Sigmoid colon (tissue), 7 donors: ENCODE measurements around the gene UPF2. TPM values are rescaled to one million over a fixed set of nuclear protein-coding genes. Genes with fewer than 3 reads are reported as not detected.
A peak's percentile ranks its signal among the peaks of the same experiment; 100 is the strongest.

Source experiments
- DNase-seq: peaks from one replicate; pipeline ENCODE4 v3.0.0-alpha.2; 2019
- H3K27ac ChIP-seq, 4 donors: fragments of 200-600 bp; sonication (generic); one replicate each; pipeline ENCODE4 v1.5.1; 2016 to 2019; ENCODE audit warnings: mild to moderate bottlenecking in 1 of 4
- H3K27me3 ChIP-seq, 3 donors: fragments of 200-600 bp; sonication (generic); one replicate each; pipeline ENCODE4 v1.5.1; 2019; ENCODE audit warnings: mild to moderate bottlenecking in 1 of 3
- H3K36me3 ChIP-seq, 4 donors: fragments of 200-600 bp; sonication (generic); one replicate each; pipeline ENCODE4 v1.5.1; 2016 to 2019
- H3K4me1 ChIP-seq, 4 donors: fragments of 200-600 bp; sonication (generic); one replicate each; pipeline ENCODE4 v1.5.1; 2017 to 2019
- H3K4me3 ChIP-seq, 4 donors: fragments of 200-600 bp; sonication (generic); one replicate each; pipeline ENCODE4 v1.5.1; 2017 to 2019; ENCODE audit warnings: mild to moderate bottlenecking in 2 of 4, moderate library complexity in 1 of 4
- H3K9me3 ChIP-seq, 4 donors: fragments of 200-600 bp in 3 of 4; sonication (generic) in 3 of 4; one replicate each; pipeline versions ENCODE4 v1.5.1 to v1.6.1; 2013 to 2019
- EP300 ChIP-seq, 4 donors: sonication (generic); formaldehyde crosslinking; IDR thresholded peaks; one replicate each; pipeline ENCODE4 v1.6.1; 2017; ENCODE audit warnings: antibody characterized with exemption in 4 of 4
- POLR2A ChIP-seq, 2 donors: fragments of 450-650 bp; IDR thresholded peaks; one replicate each; pipeline ENCODE4 v1.6.1; 2016; ENCODE audit warnings: antibody characterized with exemption in 2 of 2, mild to moderate bottlenecking in 2 of 2, moderate library complexity in 2 of 2
- POLR2AphosphoS5 ChIP-seq, 4 donors: sonication (generic); formaldehyde crosslinking; IDR thresholded peaks; one replicate each; pipeline ENCODE4 v1.6.1; 2017; ENCODE audit warnings: antibody characterized with exemption in 4 of 4
- WGBS, 2 donors: extraction: QIAGEN DNeasy Blood & Tissue Kit; methylation state at CpG; one replicate each; pipeline ENCODE4 v1.1.7; 2013; 5-methylcytosine and 5-hydroxymethylcytosine counted together
- intact Hi-C: fragments of 100-400 bp; cut with DNase I; formaldehyde crosslinking; loops from one replicate; pipeline ENCODE4 v1.15.1; 2023
- polyA plus RNA-seq, 3 donors: library from polyadenylated mRNA; stranded (reverse); fragments of 200-250 nt; gene quantifications; one replicate each; pipeline ENCODE4 v1.2.3, GENCODE V29; 2013
- total RNA-seq, 4 donors: library from RNA; depleted of rRNA; stranded (reverse); fragments of >200 nt; gene quantifications; one replicate each; pipeline ENCODE4 v1.1.0, GENCODE V29; 2016
- TF ChIP-seq, protein P1 (sequence below), 4 experiments: fragments of 450-650 bp in 3 of 4; fragments of 200-600 bp in 1 of 4; IDR thresholded peaks; one replicate each; pipeline ENCODE4 v1.5.1; 2016 to 2019; ENCODE audit warnings: antibody characterized with exemption in 4 of 4, mild to moderate bottlenecking in 3 of 4, moderate library complexity in 2 of 4
- donor health status: healthy with polysubstance abuse.
- donor health status: Bipolar disorder and iron deficiency.
- donor health status: healthy.

The UPF2 gene
- total and polyA plus RNA-seq, 7 donors = 11.4 to 36.9 (median 29.3) TPM

GRCh38 chr10:11875494-11876281 is 166.9 kb downstream of the UPF2 start:
- Histone ChIP-seq H3K4me3 (no peak overlapping the region), H3K9me3 (no peaks in the 10 kb centered on the region), H3K36me3 (no peaks in the 10 kb centered on the region), H3K27me3 (peaks cover 0 to 6% (median under 1%) of the 10 kb centered on the region in 3 donors), H3K27ac (peak overlapping the region in 1 of 4 donors; percentile 52), H3K4me1 (peaks cover 0 to 16% (median 8%) of the 10 kb centered on the region in 4 donors)
- DNase-seq = peak; percentile 83
- 29 to 68% methylated on average over 17 of the region's 17 CpGs for WGBS, 2 donors
- TF ChIP-seq POLR2A (IDR thresholded peaks at IDR 0.05) = no peak
- intact Hi-C loops = no loop called here

DNA sequence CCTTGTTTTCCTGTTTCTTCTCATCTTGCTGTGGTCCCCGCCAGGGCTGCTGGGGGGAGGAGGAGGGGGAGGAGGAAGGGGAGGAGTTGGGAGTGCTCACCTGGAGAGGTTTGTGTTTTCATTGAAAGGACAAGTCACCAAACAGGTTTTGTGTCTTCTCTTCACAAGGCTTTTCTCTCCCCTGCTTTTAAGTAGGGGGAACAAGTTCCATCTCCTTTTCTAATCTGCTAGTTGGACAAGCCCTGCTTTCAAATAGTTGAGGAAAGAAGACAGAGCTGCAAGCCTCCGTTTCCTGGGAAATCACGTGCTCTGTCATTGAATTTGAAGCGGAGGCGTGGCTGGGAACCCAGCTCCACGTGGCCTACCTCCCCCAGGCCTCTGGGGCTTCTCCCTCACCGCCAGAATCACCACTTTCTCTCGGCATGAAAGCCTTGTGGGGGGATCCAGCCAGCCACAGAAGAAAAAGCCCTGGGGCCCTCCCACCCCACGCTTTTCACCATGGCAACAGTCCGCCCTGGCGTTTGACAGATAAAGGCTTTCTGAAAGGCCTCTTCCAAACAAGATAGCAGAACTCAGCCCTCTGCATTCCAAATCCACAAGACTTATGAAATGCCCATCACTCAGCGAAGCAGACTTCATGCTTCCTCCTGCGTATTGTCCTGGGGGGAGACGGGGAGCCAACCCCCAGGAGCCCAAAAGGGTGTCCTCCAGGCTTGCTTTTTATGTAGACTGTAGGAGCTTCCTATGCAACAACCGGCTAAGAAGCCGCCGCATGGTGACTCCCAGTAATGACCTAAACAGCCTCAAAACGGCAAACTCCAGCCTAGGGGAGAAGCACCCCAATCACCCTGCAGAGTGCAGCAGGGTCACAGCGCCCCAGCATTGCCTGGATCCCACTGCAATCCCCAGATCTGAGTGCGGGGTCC is 167.8 kb downstream of the UPF2 start:
- Histone ChIP-seq H3K27me3 (peaks cover 0 to 11% (median 9%) of the 10 kb centered on the region in 3 donors), H3K4me1 (peaks cover 0 to 22% (median 14%) of the 10 kb centered on the region in 4 donors), H3K4me3 (no peak overlapping the region), H3K27ac (peak overlapping the region in 1 of 4 donors; percentile 38), H3K9me3 (no peaks in the 10 kb centered on the region), H3K36me3 (no peaks in the 10 kb centered on the region)
- DNase-seq = peak; percentile 61
- intact Hi-C loops = no loop called here
- TF ChIP-seq, protein P1, sequence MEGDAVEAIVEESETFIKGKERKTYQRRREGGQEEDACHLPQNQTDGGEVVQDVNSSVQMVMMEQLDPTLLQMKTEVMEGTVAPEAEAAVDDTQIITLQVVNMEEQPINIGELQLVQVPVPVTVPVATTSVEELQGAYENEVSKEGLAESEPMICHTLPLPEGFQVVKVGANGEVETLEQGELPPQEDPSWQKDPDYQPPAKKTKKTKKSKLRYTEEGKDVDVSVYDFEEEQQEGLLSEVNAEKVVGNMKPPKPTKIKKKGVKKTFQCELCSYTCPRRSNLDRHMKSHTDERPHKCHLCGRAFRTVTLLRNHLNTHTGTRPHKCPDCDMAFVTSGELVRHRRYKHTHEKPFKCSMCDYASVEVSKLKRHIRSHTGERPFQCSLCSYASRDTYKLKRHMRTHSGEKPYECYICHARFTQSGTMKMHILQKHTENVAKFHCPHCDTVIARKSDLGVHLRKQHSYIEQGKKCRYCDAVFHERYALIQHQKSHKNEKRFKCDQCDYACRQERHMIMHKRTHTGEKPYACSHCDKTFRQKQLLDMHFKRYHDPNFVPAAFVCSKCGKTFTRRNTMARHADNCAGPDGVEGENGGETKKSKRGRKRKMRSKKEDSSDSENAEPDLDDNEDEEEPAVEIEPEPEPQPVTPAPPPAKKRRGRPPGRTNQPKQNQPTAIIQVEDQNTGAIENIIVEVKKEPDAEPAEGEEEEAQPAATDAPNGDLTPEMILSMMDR (IDR thresholded peaks at IDR 0.05) = no peak
- TF ChIP-seq POLR2A (IDR thresholded peaks at IDR 0.05) (no peak), POLR2AphosphoS5 (IDR thresholded peaks at IDR 0.05) (no peak), EP300 (IDR thresholded peaks at IDR 0.05) (no peak)
- 37 to 42% methylated on average over 20 of the region's 20 CpGs for WGBS, 2 donors

DNA sequence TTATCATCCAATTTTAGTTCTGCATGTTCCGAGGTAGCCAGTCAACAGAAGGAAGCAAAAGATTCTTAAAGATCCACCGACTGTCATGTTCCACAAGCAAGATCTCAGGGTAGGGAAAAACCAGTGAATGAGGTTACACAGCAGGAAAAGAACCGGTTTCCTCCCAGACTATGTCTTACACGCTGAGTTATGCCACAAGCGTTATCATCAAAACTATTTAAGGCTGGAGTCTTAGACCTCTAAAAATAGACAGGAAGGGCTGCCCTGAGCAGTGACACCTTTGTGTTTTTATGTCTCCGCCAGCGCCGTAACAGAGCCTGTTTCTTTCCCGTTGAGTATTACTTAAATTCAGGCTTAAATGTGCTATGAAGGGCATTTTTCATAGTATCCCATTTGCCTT is 171.1 kb downstream of the UPF2 start:
- no peak overlapping the region for H3K4me3 ChIP-seq
- no peak overlapping the region for H3K27ac ChIP-seq
- DNase-seq = peak; percentile 12
- WGBS, 2 donors = 50 to 81% methylated on average over 9 of the region's 9 CpGs
- H3K36me3 ChIP-seq = no peaks in the 10 kb centered on the region
- peaks cover 0 to 27% (median 20%) of the 10 kb centered on the region in 4 donors for H3K4me1 ChIP-seq
- TF ChIP-seq POLR2A (IDR thresholded peaks at IDR 0.05) (no peak), EP300 (IDR thresholded peaks at IDR 0.05) (no peak), POLR2AphosphoS5 (IDR thresholded peaks at IDR 0.05) (no peak)
- TF ChIP-seq, protein P1 (IDR thresholded peaks at IDR 0.05) = no peak
- H3K27me3 ChIP-seq = peaks cover 0 to 29% (median 20%) of the 10 kb centered on the region in 3 donors
- H3K9me3 ChIP-seq = no peaks in the 10 kb centered on the region
- intact Hi-C loops = no loop called here

DNA sequence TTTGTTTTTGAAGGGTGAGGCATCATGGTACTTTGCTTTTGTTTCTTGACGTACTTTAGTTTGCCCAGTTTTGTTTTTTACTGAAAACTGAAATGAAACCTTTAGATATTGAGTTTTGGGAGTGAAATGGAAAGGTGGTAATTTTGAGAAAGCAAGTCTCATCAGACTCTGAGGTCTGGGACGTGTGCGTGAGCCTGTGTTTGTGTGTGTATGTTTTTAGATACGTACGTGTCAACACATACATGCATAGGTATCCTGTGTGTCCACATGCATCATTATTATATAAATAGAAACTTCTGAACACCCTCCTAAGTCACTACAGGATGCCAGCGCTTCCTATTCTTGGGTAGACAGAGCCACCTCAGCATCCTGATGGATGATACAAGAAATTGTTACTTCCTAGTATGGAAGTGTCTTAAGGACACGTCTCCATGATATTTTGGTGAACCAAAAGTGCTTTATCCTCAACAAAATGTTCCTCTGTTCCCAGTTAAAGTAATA is 171.7 kb downstream of the UPF2 start:
- no peak for TF ChIP-seq POLR2AphosphoS5 (IDR thresholded peaks at IDR 0.05)
- TF ChIP-seq, protein P1 (IDR thresholded peaks at IDR 0.05) = no peak
- TF ChIP-seq POLR2A (IDR thresholded peaks at IDR 0.05) = no peak
- TF ChIP-seq EP300 (IDR thresholded peaks at IDR 0.05) = no peak
- H3K4me1 ChIP-seq = peaks cover 0 to 25% (median 20%) of the 10 kb centered on the region in 4 donors
- H3K36me3 ChIP-seq = no peaks in the 10 kb centered on the region
- H3K27me3 ChIP-seq = peaks cover 0 to 29% (median 20%) of the 10 kb centered on the region in 3 donors
- intact Hi-C loops = no loop called here
- DNase-seq = no peak
- H3K9me3 ChIP-seq = no peaks in the 10 kb centered on the region
- WGBS, 2 donors = 83 to 94% methylated on average over 7 of the region's 7 CpGs
- H3K4me3 ChIP-seq = no peak overlapping the region
- no peak overlapping the region for H3K27ac ChIP-seq

DNA sequence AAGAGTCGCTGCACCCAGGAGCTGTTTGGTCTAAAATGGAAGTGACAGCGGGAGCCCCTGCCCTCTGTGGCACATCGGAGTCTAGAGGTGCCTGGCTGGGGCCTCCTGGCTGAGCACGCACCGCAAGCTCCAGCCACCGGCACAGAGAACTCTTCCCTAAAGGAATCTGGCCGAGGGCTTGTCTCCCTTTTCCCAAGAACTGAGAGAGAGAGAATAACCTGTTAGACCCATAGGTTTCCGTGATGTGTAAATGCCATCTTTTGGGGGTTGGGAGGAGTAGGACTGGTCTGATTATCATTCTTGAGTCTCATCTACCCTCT is 172.2 kb downstream of the UPF2 start:
- H3K4me1 ChIP-seq = peaks cover 0 to 19% (median 16%) of the 10 kb centered on the region in 4 donors
- no peak for TF ChIP-seq POLR2AphosphoS5 (IDR thresholded peaks at IDR 0.05)
- TF ChIP-seq EP300 (IDR thresholded peaks at IDR 0.05) = no peak
- TF ChIP-seq POLR2A (IDR thresholded peaks at IDR 0.05) = no peak
- TF ChIP-seq, protein P1 (IDR thresholded peaks at IDR 0.05) = no peak
- DNase-seq = peak; percentile 11
- no peak overlapping the region for H3K27ac ChIP-seq
- H3K9me3 ChIP-seq = no peaks in the 10 kb centered on the region
- H3K36me3 ChIP-seq = no peaks in the 10 kb centered on the region
- peak overlapping the region in 2 of 4 donors; percentile 30 to 38 for H3K4me3 ChIP-seq
- 86 to 94% methylated on average over 8 of the region's 8 CpGs for WGBS, 2 donors
- H3K27me3 ChIP-seq = peaks cover 0 to 29% (median 20%) of the 10 kb centered on the region in 3 donors
- intact Hi-C loops = no loop called here
